H1 (cell line): ENCODE measurements around the gene KIF25.

Experiments used
- BCL11A ChIP-seq, 2 experiments: IDR thresholded peaks; one replicate each; pipeline ENCODE4 v1.6.1; 2011; ENCODE audit warnings: low read depth in 2 of 2, low read length in 2 of 2, mild to moderate bottlenecking in 2 of 2
- CREB1 ChIP-seq: IDR thresholded peaks from 2 replicates; pipeline ENCODE4 v1.6.1; 2012; ENCODE audit warnings: inconsistent platforms
- EGR1 ChIP-seq: IDR thresholded peaks from 2 replicates; pipeline ENCODE4 v1.6.1; 2011; ENCODE audit warnings: low read depth, low read length, borderline replicate concordance
- EP300 ChIP-seq, 2 experiments: IDR thresholded peaks; 1 replicate in 1 of 2; 2 replicates in 1 of 2; pipeline ENCODE4 v1.6.1; 2011 to 2012; ENCODE audit warnings: low read depth in 2 of 2, low read length in 2 of 2, mild to moderate bottlenecking in 2 of 2, borderline replicate concordance in 1 of 2, inconsistent platforms in 1 of 2, moderate library complexity in 1 of 2
- EZH2 ChIP-seq: fragments of 200-600 bp; sonication (generic); IDR thresholded peaks from 2 replicates; pipeline ENCODE4 v1.7.1; 2012; ENCODE audit warnings: low read depth, mild to moderate bottlenecking, moderate library complexity, low read length, inconsistent platforms; ENCODE audit not compliant: severe bottlenecking
- MAFK ChIP-seq: IDR thresholded peaks from 2 replicates; pipeline ENCODE4 v1.6.1; 2012; ENCODE audit warnings: low read depth, mild to moderate bottlenecking, improper control_type of control experiment, low read length
- POLR2A ChIP-seq, 2 experiments: IDR thresholded peaks; 1 replicate in 1 of 2; 2 replicates in 1 of 2; pipeline ENCODE4 v1.6.1; 2011; ENCODE audit warnings: low read depth in 2 of 2, low read length in 2 of 2, mild to moderate bottlenecking in 2 of 2; ENCODE audit errors: control extremely low read depth in 1 of 2
- POLR2AphosphoS5 ChIP-seq: IDR thresholded peaks from 2 replicates; pipeline ENCODE4 v1.6.1; 2011; ENCODE audit warnings: low read depth, low read length
- RAD21 ChIP-seq, 2 experiments: IDR thresholded peaks in 1 of 2; conservative IDR thresholded peaks in 1 of 2; 2 replicates each; pipeline ENCODE4 v1.6.1; 2011; ENCODE audit warnings: low read depth in 2 of 2, low read length in 2 of 2, improper control_type of control experiment in 1 of 2, inconsistent platforms in 1 of 2, mild to moderate bottlenecking in 1 of 2, moderate library complexity in 1 of 2
- RBBP5 ChIP-seq: IDR thresholded peaks from 2 replicates; pipeline ENCODE4 v1.7.1; 2012; ENCODE audit warnings: low read depth, mild to moderate bottlenecking, inconsistent platforms, low read length, moderate library complexity, borderline replicate concordance
- SP1 ChIP-seq: IDR thresholded peaks from 2 replicates; pipeline ENCODE4 v1.6.1; 2011; ENCODE audit warnings: low read depth, low read length
- TF ChIP-seq, protein P1 (sequence below), 3 experiments: IDR thresholded peaks; 1 replicate in 2 of 3; 2 replicates in 1 of 3; pipeline versions ENCODE4 v1.5.1 to v1.6.1; 2011; ENCODE audit warnings: low read length in 3 of 3, mild to moderate bottlenecking in 3 of 3, inconsistent platforms in 2 of 3, low read depth in 1 of 3, moderate library complexity in 1 of 3; ENCODE audit not compliant: insufficient read depth in 1 of 3; ENCODE audit errors: control extremely low read depth in 1 of 3

DNA sequence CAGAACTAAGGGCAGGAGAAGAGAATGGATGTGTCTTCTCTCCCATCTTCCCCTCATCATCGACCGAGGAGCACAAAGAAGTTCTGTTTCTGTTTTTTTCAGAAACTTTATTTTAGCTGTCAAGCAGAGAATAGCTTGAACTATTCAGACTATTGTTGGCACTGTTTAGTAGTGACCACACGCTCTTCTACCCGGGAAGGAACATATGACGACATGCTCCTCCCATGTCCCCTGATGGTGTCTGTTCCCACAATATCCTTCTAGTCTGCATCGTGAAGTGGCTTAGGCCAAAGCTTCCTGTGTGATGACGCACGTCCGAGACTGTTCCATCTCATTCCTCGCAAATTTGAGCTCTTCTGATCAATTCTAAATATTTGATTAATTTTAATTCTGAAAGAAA is 27.2 kb upstream of the KIF25 start:
- TF ChIP-seq MAFK: no peak
- TF ChIP-seq BCL11A (IDR thresholded peaks at IDR 0.05; ENCODE audit: low read depth in 2 of 2, low read length in 2 of 2): no peak
- TF ChIP-seq, protein P1, sequence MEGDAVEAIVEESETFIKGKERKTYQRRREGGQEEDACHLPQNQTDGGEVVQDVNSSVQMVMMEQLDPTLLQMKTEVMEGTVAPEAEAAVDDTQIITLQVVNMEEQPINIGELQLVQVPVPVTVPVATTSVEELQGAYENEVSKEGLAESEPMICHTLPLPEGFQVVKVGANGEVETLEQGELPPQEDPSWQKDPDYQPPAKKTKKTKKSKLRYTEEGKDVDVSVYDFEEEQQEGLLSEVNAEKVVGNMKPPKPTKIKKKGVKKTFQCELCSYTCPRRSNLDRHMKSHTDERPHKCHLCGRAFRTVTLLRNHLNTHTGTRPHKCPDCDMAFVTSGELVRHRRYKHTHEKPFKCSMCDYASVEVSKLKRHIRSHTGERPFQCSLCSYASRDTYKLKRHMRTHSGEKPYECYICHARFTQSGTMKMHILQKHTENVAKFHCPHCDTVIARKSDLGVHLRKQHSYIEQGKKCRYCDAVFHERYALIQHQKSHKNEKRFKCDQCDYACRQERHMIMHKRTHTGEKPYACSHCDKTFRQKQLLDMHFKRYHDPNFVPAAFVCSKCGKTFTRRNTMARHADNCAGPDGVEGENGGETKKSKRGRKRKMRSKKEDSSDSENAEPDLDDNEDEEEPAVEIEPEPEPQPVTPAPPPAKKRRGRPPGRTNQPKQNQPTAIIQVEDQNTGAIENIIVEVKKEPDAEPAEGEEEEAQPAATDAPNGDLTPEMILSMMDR (IDR thresholded peaks at IDR 0.05; ENCODE audit: control extremely low read depth in 1 of 3, insufficient read depth in 1 of 3, low read depth in 1 of 3, low read length in 3 of 3): no peak
- no peak for TF ChIP-seq POLR2A (IDR thresholded peaks at IDR 0.05; ENCODE audit: control extremely low read depth in 1 of 2, low read depth in 2 of 2, low read length in 2 of 2)
- no peak for TF ChIP-seq RBBP5
- no peak for TF ChIP-seq EZH2
- no peak for TF ChIP-seq POLR2AphosphoS5
- TF ChIP-seq EGR1: no peak
- no peak for TF ChIP-seq CREB1
- no peak for TF ChIP-seq SP1
- TF ChIP-seq EP300 (IDR thresholded peaks at IDR 0.05; ENCODE audit: borderline replicate concordance in 1 of 2, low read depth in 2 of 2, low read length in 2 of 2): no peak
- TF ChIP-seq RAD21 (IDR thresholded peaks at IDR 0.05 in 1 of 2, conservative IDR thresholded peaks at IDR 0.05 in 1 of 2; ENCODE audit: low read depth in 2 of 2, low read length in 2 of 2): no peak
